ENCODE results near the gene IFI44.

Gene IFI44

DNA sequence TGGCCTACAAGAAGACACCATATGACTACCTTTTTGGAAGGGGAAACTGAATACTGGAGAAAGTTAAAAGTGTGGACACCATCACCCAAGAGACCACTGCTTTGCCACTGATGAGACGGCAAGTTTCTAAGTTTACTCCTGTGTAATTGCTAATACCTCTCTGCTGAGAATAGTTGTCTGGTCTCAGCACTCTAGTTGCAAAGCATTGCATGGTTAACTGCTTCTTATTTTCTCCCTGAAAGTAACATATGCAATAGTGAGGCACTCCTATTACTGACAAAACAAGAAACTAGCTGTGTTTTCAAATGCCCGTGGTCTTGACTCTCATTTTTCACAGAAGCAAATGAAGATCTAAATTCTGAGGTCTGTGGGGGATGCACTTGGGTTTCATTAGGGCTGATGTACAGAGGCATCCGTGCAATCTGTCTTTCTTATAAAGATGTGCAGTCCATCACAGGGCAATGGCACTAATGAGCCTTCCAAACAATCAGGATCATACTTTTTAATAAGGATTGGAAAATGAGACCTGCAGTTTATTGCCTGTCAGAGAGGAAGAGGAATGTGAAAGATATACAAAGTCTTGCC lies 62.9 kb downstream of the IFI44 start:
- DNase-seq: no peak

DNA sequence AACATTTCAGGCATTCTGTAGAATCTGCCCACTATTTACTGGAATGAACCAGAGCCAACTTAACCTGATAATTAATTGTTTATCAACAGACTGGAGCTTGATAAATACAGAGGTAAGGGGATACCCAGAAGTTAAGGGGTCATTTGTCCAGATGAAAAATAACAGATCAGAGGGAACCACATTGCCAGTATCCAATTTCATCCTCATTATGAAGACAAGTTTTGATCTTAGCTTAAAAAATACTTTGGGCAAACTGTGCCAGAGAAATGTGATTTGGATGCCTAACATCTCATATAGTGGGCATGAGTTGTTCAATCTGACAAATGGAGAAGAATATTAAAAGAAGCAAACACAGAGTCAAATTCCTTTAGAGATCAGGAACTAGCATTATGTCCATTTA lies 63.7 kb downstream of the IFI44 start:
- no peak for DNase-seq
